DMS79 (cell line): ENCODE results near the gene PALD1.

ENCODE experiments used
- DNase-seq: peaks from one replicate; lab custom pipeline; 2025; lab: John Stamatoyannopoulos, UW

PALD1 gene

GRCh38 chr10:70589762-70590654 lies 111.4 kb downstream of the PALD1 start:
- DNase-seq, result no peak

- DNase-seq, result no peak
Observed at GRCh38 chr10:70590655-70591416, 112.3 kb downstream of the PALD1 start.

GRCh38 chr10:70592186-70592735 lies 113.7 kb downstream of the PALD1 start:
- DNase-seq, result no peak

- no peak for DNase-seq
Observed at GRCh38 chr10:70592746-70593512, 114.4 kb downstream of the PALD1 start.

GRCh38 chr10:70593513-70593890 lies 114.9 kb downstream of the PALD1 start:
- DNase-seq, result no peak

GRCh38 chr10:70594161-70594560 lies 115.6 kb downstream of the PALD1 start:
- no peak for DNase-seq

GRCh38 chr10:70595566-70596016 lies 117.0 kb downstream of the PALD1 start:
- no peak for DNase-seq

- DNase-seq, result no peak
Observed at GRCh38 chr10:70596110-70596798, 117.7 kb downstream of the PALD1 start.

GRCh38 chr10:70596860-70597809 lies 118.6 kb downstream of the PALD1 start:
- no peak for DNase-seq

- DNase-seq, result no peak
Observed at GRCh38 chr10:70597856-70598815, 119.6 kb downstream of the PALD1 start.

GRCh38 chr10:70598857-70599295 lies 120.3 kb downstream of the PALD1 start:
- DNase-seq, result no peak

- no peak for DNase-seq
Observed at GRCh38 chr10:70599319-70599718, 120.8 kb downstream of the PALD1 start.

GRCh38 chr10:70599791-70600190 lies 121.2 kb downstream of the PALD1 start:
- DNase-seq, result no peak

- no peak for DNase-seq
Observed at GRCh38 chr10:70600512-70601395, 122.2 kb downstream of the PALD1 start.

GRCh38 chr10:70601746-70602145 lies 123.2 kb downstream of the PALD1 start:
- DNase-seq, result no peak

GRCh38 chr10:70602665-70603448 lies 124.3 kb downstream of the PALD1 start, which contains the start of gene PRF1:
PRF1 (minus strand) TSS chr10:70602741; CDS start chr10:70600902, 1,839 bp downstream.
- DNase-seq, result no peak

GRCh38 chr10:70603449-70603801 lies 124.9 kb downstream of the PALD1 start:
- DNase-seq, result no peak
